Fibroblast of mammary gland (primary cell): ENCODE data around the gene FOXA2.

Experiments used
- DNase-seq: peaks from one replicate; pipeline ENCODE4 v3.0.0-alpha.2; 2010; ENCODE audit warnings: low read depth
- H3K4me3 ChIP-seq: 2 replicates; pipeline ENCODE4 v1.5.1; 2011; ENCODE audit warnings: low read depth, mild to moderate bottlenecking, low read length, moderate library complexity; ENCODE audit not compliant: control insufficient read depth
- CTCF ChIP-seq: conservative IDR thresholded peaks from 2 replicates; pipeline ENCODE4 v1.5.1; 2011; ENCODE audit warnings: low read depth, low read length, inconsistent platforms; ENCODE audit not compliant: control insufficient read depth, insufficient read depth

Gene FOXA2

GRCh38 chr20:22561965-22562577, 22.3 kb downstream of the FOXA2 start:
- no peak for DNase-seq
- no peak for TF ChIP-seq CTCF

GRCh38 chr20:22560817-22561216, 23.6 kb downstream of the FOXA2 start:
- TF ChIP-seq CTCF: no peak
- DNase-seq: no peak
- no peak overlapping the region for H3K4me3 ChIP-seq

More at GRCh38 chr20:22561965-22562577, 22.3 kb downstream of the FOXA2 start:
- no peak overlapping the region for H3K4me3 ChIP-seq

- no peak for TF ChIP-seq CTCF
- no peak for DNase-seq
- no peak overlapping the region for H3K4me3 ChIP-seq
These were observed 24.6 kb downstream of the FOXA2 start for GRCh38 chr20:22559711-22560318.

- no peak for DNase-seq
- no peak for TF ChIP-seq CTCF
- no peak overlapping the region for H3K4me3 ChIP-seq
These were observed 26.7 kb downstream of the FOXA2 start for GRCh38 chr20:22557403-22558276.

- TF ChIP-seq CTCF: no peak
These were observed 27.8 kb downstream of the FOXA2 start for GRCh38 chr20:22556565-22557056.

GRCh38 chr20:22555791-22556564, 28.4 kb downstream of the FOXA2 start:
- no peak for TF ChIP-seq CTCF
- no peak for DNase-seq

More at GRCh38 chr20:22556565-22557056, 27.8 kb downstream of the FOXA2 start:
- no peak for DNase-seq
- H3K4me3 ChIP-seq: no peak overlapping the region

More at GRCh38 chr20:22555791-22556564, 28.4 kb downstream of the FOXA2 start:
- no peak overlapping the region for H3K4me3 ChIP-seq
